Bronchial epithelial cell (primary cell): Measurements from ENCODE around the gene PLPPR1. TPM values are rescaled to one million over a fixed set of nuclear protein-coding genes. Genes with fewer than 3 reads are reported as not detected.
A peak's percentile ranks its signal among the peaks of the same experiment; 100 is the strongest.

Source experiments
- DNase-seq: peaks from one replicate; pipeline ENCODE4 v3.0.0-alpha.2; 2010; ENCODE audit warnings: low read depth
- FAIRE-seq: peaks from 2 replicates; lab custom pipeline; 2011; peaks lifted over from hg19 to GRCh38; lab: Jason Lieb, UNC
- H3K27me3 ChIP-seq: 2 replicates; pipeline ENCODE4 v1.5.1; 2011; ENCODE audit warnings: low read length; ENCODE audit not compliant: control insufficient read depth, insufficient read depth
- H3K36me3 ChIP-seq: 2 replicates; pipeline ENCODE4 v1.5.1; 2011; ENCODE audit warnings: low read length; ENCODE audit not compliant: control insufficient read depth, insufficient read depth
- H3K4me3 ChIP-seq: 2 replicates; pipeline ENCODE4 v1.5.1; 2011; ENCODE audit warnings: mild to moderate bottlenecking, low read depth, low read length, control low read depth
- total RNA-seq: library from RNA; depleted of rRNA; stranded (reverse); fragments of >200 nt; gene quantifications from 2 replicates; pipeline ENCODE4 v1.2.1, GENCODE V29; 2014
- TF ChIP-seq, protein P1 (sequence below): IDR thresholded peaks from 2 replicates; pipeline ENCODE4 v1.5.1; 2011; ENCODE audit warnings: mild to moderate bottlenecking, moderate library complexity, low read length, control low read depth, inconsistent platforms; ENCODE audit not compliant: insufficient read depth, severe bottlenecking

The PLPPR1 gene
- total RNA-seq, 1 donor from 2014 or later: not detected

DNA sequence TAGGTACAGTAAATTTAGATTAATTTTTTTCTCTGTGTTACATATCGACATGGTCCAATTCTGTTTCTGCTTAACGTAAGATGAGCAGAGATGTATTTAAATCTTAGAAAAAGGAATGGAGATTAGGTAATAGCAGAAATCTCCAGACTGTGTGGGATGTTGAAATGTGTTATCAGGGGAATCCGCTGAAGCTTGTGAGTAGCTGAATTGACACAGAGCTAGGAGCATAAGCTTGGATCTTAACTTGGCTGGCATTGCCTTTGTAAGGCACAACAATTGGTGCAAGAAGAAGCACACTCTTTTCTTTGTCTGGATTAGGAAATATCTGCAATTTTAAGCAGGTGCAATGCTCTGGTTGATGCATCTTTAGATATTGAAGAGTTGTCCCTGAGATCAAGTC lies 53.1 kb downstream of the PLPPR1 start:
- Histone ChIP-seq H3K4me3 (no peak overlapping the region), H3K36me3 (no peaks in the 10 kb centered on the region), H3K27me3 (no peaks in the 10 kb centered on the region)
- DNase-seq (no peak), FAIRE-seq (no peak)
- TF ChIP-seq, protein P1, sequence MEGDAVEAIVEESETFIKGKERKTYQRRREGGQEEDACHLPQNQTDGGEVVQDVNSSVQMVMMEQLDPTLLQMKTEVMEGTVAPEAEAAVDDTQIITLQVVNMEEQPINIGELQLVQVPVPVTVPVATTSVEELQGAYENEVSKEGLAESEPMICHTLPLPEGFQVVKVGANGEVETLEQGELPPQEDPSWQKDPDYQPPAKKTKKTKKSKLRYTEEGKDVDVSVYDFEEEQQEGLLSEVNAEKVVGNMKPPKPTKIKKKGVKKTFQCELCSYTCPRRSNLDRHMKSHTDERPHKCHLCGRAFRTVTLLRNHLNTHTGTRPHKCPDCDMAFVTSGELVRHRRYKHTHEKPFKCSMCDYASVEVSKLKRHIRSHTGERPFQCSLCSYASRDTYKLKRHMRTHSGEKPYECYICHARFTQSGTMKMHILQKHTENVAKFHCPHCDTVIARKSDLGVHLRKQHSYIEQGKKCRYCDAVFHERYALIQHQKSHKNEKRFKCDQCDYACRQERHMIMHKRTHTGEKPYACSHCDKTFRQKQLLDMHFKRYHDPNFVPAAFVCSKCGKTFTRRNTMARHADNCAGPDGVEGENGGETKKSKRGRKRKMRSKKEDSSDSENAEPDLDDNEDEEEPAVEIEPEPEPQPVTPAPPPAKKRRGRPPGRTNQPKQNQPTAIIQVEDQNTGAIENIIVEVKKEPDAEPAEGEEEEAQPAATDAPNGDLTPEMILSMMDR: no peak

DNA sequence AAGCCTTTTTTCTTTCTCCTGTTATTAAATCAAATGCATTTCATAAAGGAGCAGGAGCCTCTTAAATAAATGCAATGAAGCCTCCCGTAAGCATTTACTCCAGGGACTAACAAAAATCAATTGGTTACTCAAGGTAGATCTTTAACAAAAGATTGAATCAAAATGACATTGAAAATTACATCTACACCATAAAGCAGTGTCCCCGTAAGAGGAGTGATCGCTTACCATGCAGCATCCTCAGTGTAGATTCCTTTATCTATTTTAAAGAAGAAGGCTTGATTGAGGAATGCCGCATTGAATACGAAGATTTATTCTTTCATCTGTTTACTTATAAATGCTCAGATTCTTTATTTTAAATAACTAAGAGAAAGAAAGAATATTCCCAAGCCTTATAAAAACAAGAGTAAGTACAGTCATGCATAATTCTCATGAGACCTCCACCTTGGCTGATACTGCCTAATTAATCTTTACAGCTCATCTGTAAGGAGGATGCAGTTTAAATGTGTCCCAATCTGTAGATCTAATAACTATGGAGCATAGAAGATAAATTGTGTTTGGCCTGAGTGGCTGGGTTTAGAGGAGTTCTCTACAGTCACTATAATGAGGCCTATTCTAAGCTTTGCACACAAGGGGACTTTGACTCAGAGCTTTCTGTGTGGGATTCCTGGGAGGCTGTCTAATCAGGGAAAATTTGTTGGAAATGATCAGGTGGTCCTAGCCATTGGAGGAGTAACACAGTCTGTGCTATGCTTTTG lies 55.1 kb downstream of the PLPPR1 start:
- H3K36me3 ChIP-seq: no peaks in the 10 kb centered on the region
- no peaks in the 10 kb centered on the region for H3K27me3 ChIP-seq
- TF ChIP-seq, protein P1: no peak
- DNase-seq (no peak), FAIRE-seq (no peak)
- no peak overlapping the region for H3K4me3 ChIP-seq

DNA sequence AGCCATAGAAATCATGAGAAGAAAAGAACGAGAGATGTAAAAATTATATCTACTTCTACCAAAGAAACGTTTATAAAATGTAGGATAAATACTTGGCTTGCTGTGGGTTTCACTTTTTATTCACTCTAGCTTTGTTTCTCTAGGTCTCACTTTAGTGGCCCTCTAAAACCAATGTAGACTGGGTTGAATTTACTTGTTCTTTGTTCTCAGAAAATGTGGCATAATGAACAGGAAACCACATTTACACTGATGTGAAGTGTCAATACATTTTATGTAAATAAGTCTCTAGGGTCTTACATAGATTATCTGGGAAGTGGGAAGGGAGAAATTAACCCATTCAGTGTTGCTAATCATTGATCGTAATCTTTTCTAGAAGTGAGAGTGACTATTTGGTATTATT lies 58.9 kb downstream of the PLPPR1 start:
- Histone ChIP-seq H3K4me3 (no peak overlapping the region), H3K36me3 (no peaks in the 10 kb centered on the region), H3K27me3 (no peaks in the 10 kb centered on the region)
- no peak for FAIRE-seq
- TF ChIP-seq, protein P1: no peak
- DNase-seq: no peak

DNA sequence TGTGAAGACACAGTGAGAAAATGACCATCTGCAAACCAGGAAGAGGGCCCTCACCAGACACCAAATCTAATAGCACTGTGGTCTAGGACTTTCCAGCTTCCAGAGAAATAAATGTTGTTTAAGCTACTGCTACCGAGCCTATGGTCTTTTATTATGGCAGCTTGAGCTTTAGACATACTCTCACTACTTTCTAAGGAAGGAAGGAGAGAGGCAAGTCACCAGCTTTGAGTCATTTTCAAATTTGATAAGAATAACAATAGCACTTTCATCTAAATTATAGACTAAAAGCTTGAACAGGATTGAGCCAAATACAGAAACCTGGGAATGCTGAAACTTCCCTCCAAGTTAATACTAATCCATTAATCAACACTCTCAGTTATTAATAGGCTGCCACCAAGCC lies 64.4 kb downstream of the PLPPR1 start:
- H3K27me3 ChIP-seq: no peaks in the 10 kb centered on the region
- DNase-seq: no peak
- TF ChIP-seq, protein P1: no peak
- H3K36me3 ChIP-seq: no peaks in the 10 kb centered on the region
- no peak for FAIRE-seq
- no peak overlapping the region for H3K4me3 ChIP-seq

DNA sequence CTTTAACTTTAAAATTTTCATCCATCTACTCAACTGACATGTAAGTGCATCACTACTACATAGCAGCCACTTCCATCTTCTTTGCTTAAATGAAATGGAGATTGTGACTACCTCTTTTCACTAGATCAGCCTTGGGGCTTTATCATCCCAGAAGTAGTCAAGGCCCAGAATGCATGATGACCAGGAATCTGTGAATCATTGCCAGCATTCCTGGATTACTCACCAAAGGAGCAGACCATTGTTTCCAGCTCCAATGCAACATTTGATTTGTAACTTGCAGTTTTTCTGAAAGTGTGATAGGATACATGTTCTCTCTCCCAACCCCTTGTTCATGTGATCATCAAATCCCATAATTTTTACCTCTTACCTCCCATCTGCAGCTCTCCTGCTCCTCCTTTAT lies 65.1 kb downstream of the PLPPR1 start:
- FAIRE-seq (no peak), DNase-seq (peak; percentile 68)
- Histone ChIP-seq H3K4me3 (no peak overlapping the region), H3K36me3 (no peaks in the 10 kb centered on the region), H3K27me3 (no peaks in the 10 kb centered on the region)
- TF ChIP-seq, protein P1: no peak

DNA sequence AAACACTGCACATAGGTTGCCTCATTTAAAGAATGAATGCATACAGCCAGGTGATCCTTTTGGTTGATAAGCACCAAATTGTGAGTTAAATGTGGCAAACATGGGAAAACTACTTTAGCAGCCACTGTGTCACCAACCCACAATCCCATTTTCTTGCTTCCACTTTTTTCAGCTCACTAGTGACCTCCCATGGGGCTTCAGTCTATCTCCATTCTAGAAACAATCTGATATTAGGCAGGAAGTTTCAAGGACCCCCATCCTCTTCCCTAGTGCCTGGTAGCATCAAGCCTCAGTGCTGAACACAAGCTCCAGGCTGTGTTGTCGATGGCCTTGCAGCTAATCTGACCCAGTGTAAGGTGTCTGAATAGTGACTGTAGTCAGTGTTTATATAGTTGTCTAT lies 66.2 kb downstream of the PLPPR1 start:
- TF ChIP-seq, protein P1: no peak
- Histone ChIP-seq H3K36me3 (no peaks in the 10 kb centered on the region), H3K4me3 (no peak overlapping the region), H3K27me3 (no peaks in the 10 kb centered on the region)
- FAIRE-seq (no peak), DNase-seq (no peak)
